ENCODE measurements around the gene SOX1.

Gene SOX1

DNA sequence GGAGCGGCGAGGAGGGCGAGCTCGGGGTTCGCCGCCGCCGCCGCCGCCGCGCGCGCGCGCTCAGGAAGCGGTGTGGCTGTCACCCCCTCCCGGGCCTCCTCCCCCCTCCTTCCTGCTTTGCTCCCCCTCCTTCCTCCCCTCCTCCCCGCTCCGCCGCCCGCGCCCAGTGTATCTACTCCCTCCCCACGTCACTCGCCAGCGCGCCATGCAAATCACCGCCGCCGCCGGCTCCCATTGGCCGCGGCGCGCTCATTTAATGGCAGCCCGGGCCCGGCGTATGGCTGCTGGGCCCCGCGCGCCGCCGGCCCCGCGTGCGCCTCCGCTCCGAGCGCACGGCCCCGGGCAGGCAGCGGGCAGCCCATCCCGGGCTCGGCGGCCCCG lies 335 bp upstream of the SOX1 start:
- Histone ChIP-seq H3K9me2 (ENCODE audit: low read depth, low read length) (no peaks in the 10 kb centered on the region), H3K27ac (ENCODE audit: low read depth, low read length, poor library complexity, severe bottlenecking) (no peak overlapping the region), H3F3A (ENCODE audit: insufficient read depth, low read length) (no peaks in the 10 kb centered on the region), H3K36me3 (ENCODE audit: insufficient read depth, low read length) (no peaks in the 10 kb centered on the region), H3K27me3 (ENCODE audit: insufficient read depth, low read length) (no peaks in the 10 kb centered on the region; the same call in 1 of the 2 replicates), H3K4me3 (ENCODE audit: low read depth, low read length, poor library complexity, severe bottlenecking) (no peak overlapping the region), H2AFZ (ENCODE audit: low read length) (no peak overlapping the region), H3K9ac (ENCODE audit: low read length) (no peak overlapping the region), H3K9me3 (ENCODE audit: low read length) (no peaks in the 10 kb centered on the region), H3K79me2 (ENCODE audit: insufficient read depth, low read length) (no peaks in the 10 kb centered on the region), H3K4me1 (ENCODE audit: insufficient read depth, low read length, severe bottlenecking) (no peaks in the 10 kb centered on the region), H4K20me1 (ENCODE audit: insufficient read depth, low read length) (no peaks in the 10 kb centered on the region), H3K4me2 (ENCODE audit: low read length) (no peak overlapping the region)
- no peak for TF ChIP-seq EZH2 (IDR thresholded peaks at IDR 0.05; ENCODE audit: borderline replicate concordance, low read length)
- TF ChIP-seq, protein P1, sequence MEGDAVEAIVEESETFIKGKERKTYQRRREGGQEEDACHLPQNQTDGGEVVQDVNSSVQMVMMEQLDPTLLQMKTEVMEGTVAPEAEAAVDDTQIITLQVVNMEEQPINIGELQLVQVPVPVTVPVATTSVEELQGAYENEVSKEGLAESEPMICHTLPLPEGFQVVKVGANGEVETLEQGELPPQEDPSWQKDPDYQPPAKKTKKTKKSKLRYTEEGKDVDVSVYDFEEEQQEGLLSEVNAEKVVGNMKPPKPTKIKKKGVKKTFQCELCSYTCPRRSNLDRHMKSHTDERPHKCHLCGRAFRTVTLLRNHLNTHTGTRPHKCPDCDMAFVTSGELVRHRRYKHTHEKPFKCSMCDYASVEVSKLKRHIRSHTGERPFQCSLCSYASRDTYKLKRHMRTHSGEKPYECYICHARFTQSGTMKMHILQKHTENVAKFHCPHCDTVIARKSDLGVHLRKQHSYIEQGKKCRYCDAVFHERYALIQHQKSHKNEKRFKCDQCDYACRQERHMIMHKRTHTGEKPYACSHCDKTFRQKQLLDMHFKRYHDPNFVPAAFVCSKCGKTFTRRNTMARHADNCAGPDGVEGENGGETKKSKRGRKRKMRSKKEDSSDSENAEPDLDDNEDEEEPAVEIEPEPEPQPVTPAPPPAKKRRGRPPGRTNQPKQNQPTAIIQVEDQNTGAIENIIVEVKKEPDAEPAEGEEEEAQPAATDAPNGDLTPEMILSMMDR (IDR thresholded peaks at IDR 0.05; ENCODE audit: low read length), result no peak

GRCh38 chr13:112067871-112068539 lies 1.1 kb downstream of the SOX1 start:
- no peak overlapping the region for H3K27ac ChIP-seq (ENCODE audit: low read depth, low read length, poor library complexity, severe bottlenecking)
- TF ChIP-seq, protein P1 (IDR thresholded peaks at IDR 0.05; ENCODE audit: low read length), result no peak
- no peak for TF ChIP-seq EZH2 (IDR thresholded peaks at IDR 0.05; ENCODE audit: borderline replicate concordance, low read length)
- no peaks in the 10 kb centered on the region for H3K9me3 ChIP-seq (ENCODE audit: low read length)
- H3K79me2 ChIP-seq (ENCODE audit: insufficient read depth, low read length), result no peaks in the 10 kb centered on the region
- H3K9ac ChIP-seq (ENCODE audit: low read length), result no peak overlapping the region
- no peak overlapping the region for H3K4me2 ChIP-seq (ENCODE audit: low read length)
- no peak overlapping the region for H3K4me3 ChIP-seq (ENCODE audit: low read depth, low read length, poor library complexity, severe bottlenecking)
- H3K36me3 ChIP-seq (ENCODE audit: insufficient read depth, low read length), result no peaks in the 10 kb centered on the region
- no peaks in the 10 kb centered on the region for H3K4me1 ChIP-seq (ENCODE audit: insufficient read depth, low read length, severe bottlenecking)
- no peak overlapping the region for H2AFZ ChIP-seq (ENCODE audit: low read length)
- H3K27me3 ChIP-seq (ENCODE audit: insufficient read depth, low read length), result no peaks in the 10 kb centered on the region; the same call in 1 of the 2 replicates
- no peaks in the 10 kb centered on the region for H3K9me2 ChIP-seq (ENCODE audit: low read depth, low read length)
- H3F3A ChIP-seq (ENCODE audit: insufficient read depth, low read length), result no peaks in the 10 kb centered on the region
- no peaks in the 10 kb centered on the region for H4K20me1 ChIP-seq (ENCODE audit: insufficient read depth, low read length)

DNA sequence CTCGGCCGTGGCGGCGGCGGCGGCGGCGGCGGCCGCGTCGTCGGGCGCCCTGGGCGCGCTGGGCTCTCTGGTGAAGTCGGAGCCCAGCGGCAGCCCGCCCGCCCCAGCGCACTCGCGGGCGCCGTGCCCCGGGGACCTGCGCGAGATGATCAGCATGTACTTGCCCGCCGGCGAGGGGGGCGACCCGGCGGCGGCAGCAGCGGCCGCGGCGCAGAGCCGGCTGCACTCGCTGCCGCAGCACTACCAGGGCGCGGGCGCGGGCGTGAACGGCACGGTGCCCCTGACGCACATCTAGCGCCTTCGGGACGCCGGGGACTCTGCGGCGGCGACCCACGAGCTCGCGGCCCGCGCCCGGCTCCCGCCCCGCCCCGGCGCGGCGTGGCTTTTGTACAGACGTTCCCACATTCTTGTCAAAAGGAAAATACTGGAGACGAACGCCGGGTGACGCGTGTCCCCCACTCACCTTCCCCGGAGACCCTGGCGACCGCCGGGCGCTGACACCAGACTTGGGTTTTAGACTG lies 1.7 kb downstream of the SOX1 start:
- Histone ChIP-seq H3K4me3 (ENCODE audit: low read depth, low read length, poor library complexity, severe bottlenecking) (no peak overlapping the region), H3K9me3 (ENCODE audit: low read length) (no peaks in the 10 kb centered on the region), H3K9me2 (ENCODE audit: low read depth, low read length) (no peaks in the 10 kb centered on the region), H3K27me3 (ENCODE audit: insufficient read depth, low read length) (no peaks in the 10 kb centered on the region; the same call in 1 of the 2 replicates), H3K9ac (ENCODE audit: low read length) (no peak overlapping the region), H3F3A (ENCODE audit: insufficient read depth, low read length) (no peaks in the 10 kb centered on the region), H3K4me1 (ENCODE audit: insufficient read depth, low read length, severe bottlenecking) (no peaks in the 10 kb centered on the region), H3K4me2 (ENCODE audit: low read length) (no peak overlapping the region), H3K36me3 (ENCODE audit: insufficient read depth, low read length) (no peaks in the 10 kb centered on the region), H2AFZ (ENCODE audit: low read length) (no peak overlapping the region), H4K20me1 (ENCODE audit: insufficient read depth, low read length) (no peaks in the 10 kb centered on the region), H3K27ac (ENCODE audit: low read depth, low read length, poor library complexity, severe bottlenecking) (no peak overlapping the region), H3K79me2 (ENCODE audit: insufficient read depth, low read length) (no peaks in the 10 kb centered on the region)
- no peak for TF ChIP-seq EZH2 (IDR thresholded peaks at IDR 0.05; ENCODE audit: borderline replicate concordance, low read length)
- TF ChIP-seq, protein P1 (IDR thresholded peaks at IDR 0.05; ENCODE audit: low read length), result no peak
